Body of pancreas (tissue), 4 donors: ENCODE data around the gene VIPR1.

ENCODE experiments used
- POLR2A ChIP-seq, 3 donors: fragments of 450-650 bp; IDR thresholded peaks; one replicate each; pipeline ENCODE4 v1.6.1; 2016; ENCODE audit warnings: antibody characterized with exemption in 3 of 3, mild to moderate bottlenecking in 2 of 3
- TF ChIP-seq, protein P1 (sequence below), 7 experiments: fragments of 450-650 bp in 4 of 7; fragments of 200-600 bp in 3 of 7; sonication (generic) in 3 of 7; IDR thresholded peaks; one replicate each; pipeline ENCODE4 v1.5.1; 2016 to 2019; ENCODE audit warnings: antibody characterized with exemption in 7 of 7

DNA sequence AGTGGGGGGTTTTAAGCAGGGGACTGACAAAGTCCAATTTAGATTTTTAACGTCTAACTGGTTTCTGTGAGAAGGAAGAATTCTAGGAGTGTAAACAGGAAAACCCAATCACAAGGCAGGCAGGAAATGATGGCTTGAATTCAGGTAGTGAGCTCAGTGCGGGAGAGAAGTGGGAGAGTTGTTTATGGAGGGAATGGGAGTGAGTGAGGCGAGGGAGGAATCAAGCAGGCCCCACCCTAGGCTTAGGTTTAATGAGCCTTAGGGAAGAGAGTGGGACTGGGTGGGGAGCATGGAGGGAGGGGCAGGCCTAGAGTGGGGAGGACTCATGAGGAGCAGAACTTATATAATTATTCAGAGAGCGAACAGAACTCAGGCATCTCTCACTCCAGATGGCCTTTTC lies 17.9 kb downstream of the VIPR1 start:
- TF ChIP-seq, protein P1, sequence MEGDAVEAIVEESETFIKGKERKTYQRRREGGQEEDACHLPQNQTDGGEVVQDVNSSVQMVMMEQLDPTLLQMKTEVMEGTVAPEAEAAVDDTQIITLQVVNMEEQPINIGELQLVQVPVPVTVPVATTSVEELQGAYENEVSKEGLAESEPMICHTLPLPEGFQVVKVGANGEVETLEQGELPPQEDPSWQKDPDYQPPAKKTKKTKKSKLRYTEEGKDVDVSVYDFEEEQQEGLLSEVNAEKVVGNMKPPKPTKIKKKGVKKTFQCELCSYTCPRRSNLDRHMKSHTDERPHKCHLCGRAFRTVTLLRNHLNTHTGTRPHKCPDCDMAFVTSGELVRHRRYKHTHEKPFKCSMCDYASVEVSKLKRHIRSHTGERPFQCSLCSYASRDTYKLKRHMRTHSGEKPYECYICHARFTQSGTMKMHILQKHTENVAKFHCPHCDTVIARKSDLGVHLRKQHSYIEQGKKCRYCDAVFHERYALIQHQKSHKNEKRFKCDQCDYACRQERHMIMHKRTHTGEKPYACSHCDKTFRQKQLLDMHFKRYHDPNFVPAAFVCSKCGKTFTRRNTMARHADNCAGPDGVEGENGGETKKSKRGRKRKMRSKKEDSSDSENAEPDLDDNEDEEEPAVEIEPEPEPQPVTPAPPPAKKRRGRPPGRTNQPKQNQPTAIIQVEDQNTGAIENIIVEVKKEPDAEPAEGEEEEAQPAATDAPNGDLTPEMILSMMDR (IDR thresholded peaks at IDR 0.05), result no peak
- TF ChIP-seq POLR2A (IDR thresholded peaks at IDR 0.05), result no peak
